ENCODE measurements around the gene C16orf96. TPM values are rescaled to one million over a fixed set of nuclear protein-coding genes. Genes with fewer than 3 reads are reported as not detected.

Gene C16orf96
- total RNA-seq, 6 experiments from 2014 or later = 0.06 to 0.24 (median 0.16) TPM; not detected in 1

GRCh38 chr16:4509420-4509819, 46.7 kb upstream of the C16orf96 start:
- H3K4me3 ChIP-seq = no peak overlapping the region
- TF ChIP-seq CTCF (IDR thresholded peaks at IDR 0.05) (no peak), POLR2A (IDR thresholded peaks at IDR 0.05) (no peak)
- WGBS (ENCODE audit: insufficient coverage, low coverage, low lambda C conversion rate, missing lambda C conversion rate) = 70% methylated on average over 2 of the region's 8 CpGs
- H3K27me3 ChIP-seq = no peaks in the 10 kb centered on the region
- DNase-seq (no peak), ATAC-seq (no peak)
- no peak overlapping the region for H3K27ac ChIP-seq
- H3K4me1 ChIP-seq = peaks cover 0 to 4% (median 0%) of the 10 kb centered on the region in 4 donors
- H3K36me3 ChIP-seq = peaks cover 0 to 60% (median 26%) of the 10 kb centered on the region in 4 donors
- intact Hi-C loops (cut with DNase I) = loop anchor here in 1 of 2 donors (10.0 kb wide), 1 partner anchor 45 kb away; the partner anchor contains the start of gene C16orf96
- no peaks in the 10 kb centered on the region for H3K9me3 ChIP-seq

GRCh38 chr16:4510131-4510530, 46.0 kb upstream of the C16orf96 start:
- H3K36me3 ChIP-seq = peaks cover 0 to 60% (median 26%) of the 10 kb centered on the region in 4 donors
- peaks cover 0 to 4% (median 0%) of the 10 kb centered on the region in 4 donors for H3K4me1 ChIP-seq
- H3K4me3 ChIP-seq = no peak overlapping the region
- no peaks in the 10 kb centered on the region for H3K27me3 ChIP-seq
- intact Hi-C loops (cut with DNase I) = no loop called here
- 67% methylated on average over 1 of the region's 5 CpGs for WGBS (ENCODE audit: insufficient coverage, low coverage, low lambda C conversion rate, missing lambda C conversion rate)
- DNase-seq (no peak), ATAC-seq (no peak)
- no peaks in the 10 kb centered on the region for H3K9me3 ChIP-seq
- no peak overlapping the region for H3K27ac ChIP-seq
- TF ChIP-seq POLR2A (IDR thresholded peaks at IDR 0.05) = no peak
- no peak for TF ChIP-seq CTCF (IDR thresholded peaks at IDR 0.05)

- intact Hi-C loops (cut with DNase I) = no loop called here
- Histone ChIP-seq H3K27ac (no peak overlapping the region), H3K4me3 (no peak overlapping the region), H3K27me3 (no peaks in the 10 kb centered on the region), H3K4me1 (peaks cover 0 to 4% (median 0%) of the 10 kb centered on the region in 4 donors), H3K36me3 (peaks cover 0 to 58% (median 26%) of the 10 kb centered on the region in 4 donors), H3K9me3 (no peaks in the 10 kb centered on the region)
- 64% methylated on average over 8 of the region's 14 CpGs for WGBS (ENCODE audit: insufficient coverage, low coverage, low lambda C conversion rate, missing lambda C conversion rate)
- ATAC-seq (no peak), DNase-seq (no peak)
- TF ChIP-seq POLR2A (IDR thresholded peaks at IDR 0.05) = no peak
- TF ChIP-seq CTCF (IDR thresholded peaks at IDR 0.05) = no peak
These were observed 45.3 kb upstream of the C16orf96 start for GRCh38 chr16:4510747-4511426.

- H3K4me3 ChIP-seq = no peak overlapping the region
- TF ChIP-seq CTCF (IDR thresholded peaks at IDR 0.05) (peak; percentile 33 to 53 (median 40)), POLR2A (IDR thresholded peaks at IDR 0.05) (no peak)
- ATAC-seq (peak; percentile 59 to 68 (median 62)), DNase-seq (peak in 1 of 3 donors; percentile 39)
- intact Hi-C loops (cut with DNase I) = no loop called here
- H3K27me3 ChIP-seq = no peaks in the 10 kb centered on the region
- H3K4me1 ChIP-seq = peaks cover 0 to under 1% (median 0%) of the 10 kb centered on the region in 4 donors
- no CpG with 5 or more reads among the region's 9 CpGs for WGBS (ENCODE audit: insufficient coverage, low coverage, low lambda C conversion rate, missing lambda C conversion rate)
- no peak overlapping the region for H3K27ac ChIP-seq
- H3K9me3 ChIP-seq = no peaks in the 10 kb centered on the region
- H3K36me3 ChIP-seq = peaks cover 0 to 54% (median 26%) of the 10 kb centered on the region in 4 donors
These were observed 44.6 kb upstream of the C16orf96 start for GRCh38 chr16:4511441-4512082.
